ENCODE measurements around the gene KIF16B. TPM values are rescaled to one million over a fixed set of nuclear protein-coding genes. Genes with fewer than 3 reads are reported as not detected.

Gene KIF16B
- total RNA-seq, 1 donor from 2014 or later, result 9.1 TPM

DNA sequence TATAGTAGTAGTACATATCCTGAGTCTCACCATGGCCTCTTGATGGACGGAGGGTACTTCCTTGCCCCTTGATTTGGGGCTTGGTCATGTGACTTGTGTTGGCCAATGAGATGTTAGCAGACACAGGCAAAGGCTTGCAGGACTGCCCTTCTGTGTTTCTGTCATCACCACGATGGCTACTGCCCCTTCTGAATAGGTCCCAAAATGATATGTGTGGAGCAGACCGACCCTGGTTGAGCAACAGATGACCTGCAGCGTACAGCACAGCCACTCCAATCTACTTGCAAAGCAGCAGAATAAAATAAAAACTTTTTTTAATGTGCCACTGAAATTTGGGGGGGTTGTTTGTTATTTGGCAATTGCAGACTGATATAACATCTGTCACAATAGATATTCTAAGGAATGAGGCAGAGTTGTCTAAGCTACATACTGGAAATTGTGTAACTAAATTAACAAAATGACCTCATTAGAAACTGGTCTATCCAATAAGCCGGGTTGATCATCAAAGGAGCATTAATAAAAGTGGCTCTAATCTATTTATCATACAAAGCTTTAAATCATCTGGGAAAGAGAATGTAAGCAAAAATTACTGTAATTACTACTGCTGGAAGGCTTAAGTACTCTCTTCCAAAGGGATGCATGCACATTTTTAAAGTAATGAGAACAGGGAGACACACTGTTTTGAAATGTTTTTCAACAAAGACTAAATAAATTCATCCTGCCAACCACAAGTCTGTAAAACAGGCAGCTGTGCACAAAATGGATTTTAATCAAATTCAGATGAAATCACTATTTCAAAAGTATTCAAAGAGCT lies 209.5 kb downstream of the KIF16B start:
- ATAC-seq (ENCODE audit: low read depth) (no peak), DNase-seq (no peak)
- H3K27me3 Mint-ChIP-seq, result no peaks in the 10 kb centered on the region
- CTCF ChIA-PET, result no interaction called here
- no peaks in the 10 kb centered on the region for H3K9me3 Mint-ChIP-seq
- TF ChIP-seq, protein P1, sequence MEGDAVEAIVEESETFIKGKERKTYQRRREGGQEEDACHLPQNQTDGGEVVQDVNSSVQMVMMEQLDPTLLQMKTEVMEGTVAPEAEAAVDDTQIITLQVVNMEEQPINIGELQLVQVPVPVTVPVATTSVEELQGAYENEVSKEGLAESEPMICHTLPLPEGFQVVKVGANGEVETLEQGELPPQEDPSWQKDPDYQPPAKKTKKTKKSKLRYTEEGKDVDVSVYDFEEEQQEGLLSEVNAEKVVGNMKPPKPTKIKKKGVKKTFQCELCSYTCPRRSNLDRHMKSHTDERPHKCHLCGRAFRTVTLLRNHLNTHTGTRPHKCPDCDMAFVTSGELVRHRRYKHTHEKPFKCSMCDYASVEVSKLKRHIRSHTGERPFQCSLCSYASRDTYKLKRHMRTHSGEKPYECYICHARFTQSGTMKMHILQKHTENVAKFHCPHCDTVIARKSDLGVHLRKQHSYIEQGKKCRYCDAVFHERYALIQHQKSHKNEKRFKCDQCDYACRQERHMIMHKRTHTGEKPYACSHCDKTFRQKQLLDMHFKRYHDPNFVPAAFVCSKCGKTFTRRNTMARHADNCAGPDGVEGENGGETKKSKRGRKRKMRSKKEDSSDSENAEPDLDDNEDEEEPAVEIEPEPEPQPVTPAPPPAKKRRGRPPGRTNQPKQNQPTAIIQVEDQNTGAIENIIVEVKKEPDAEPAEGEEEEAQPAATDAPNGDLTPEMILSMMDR (IDR thresholded peaks at IDR 0.05), result no peak
- H3K4me3 Mint-ChIP-seq, result no peak overlapping the region
- no peak overlapping the region for H3K27ac Mint-ChIP-seq
- intact Hi-C loops (cut with micrococcal nuclease), result no loop called here
- H3K4me1 Mint-ChIP-seq, result no peaks in the 10 kb centered on the region
- H3K36me3 Mint-ChIP-seq (ENCODE audit: low read depth), result peaks cover 22% of the 10 kb centered on the region
- POLR2A ChIA-PET, result no interaction called here

DNA sequence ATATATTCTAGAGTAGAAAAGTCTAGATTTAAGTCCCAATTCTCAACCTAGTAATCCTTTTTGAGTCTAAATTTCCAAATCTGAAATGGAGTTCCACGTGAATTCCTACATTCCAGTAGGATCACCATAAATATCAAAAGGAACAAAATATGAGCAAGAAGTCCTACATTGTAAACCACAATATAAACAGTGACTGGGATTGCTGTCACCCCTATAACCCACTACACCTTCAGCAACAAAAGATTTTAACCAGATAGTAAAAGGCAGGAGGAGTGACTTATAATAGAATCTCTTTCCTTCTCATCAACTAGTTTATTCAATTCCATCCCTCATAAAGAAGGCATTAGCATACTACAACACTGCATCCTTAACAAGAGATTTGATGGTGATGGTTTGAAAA lies 210.6 kb downstream of the KIF16B start:
- Mint-ChIP-seq H3K27me3 (no peaks in the 10 kb centered on the region), H3K4me1 (no peaks in the 10 kb centered on the region), H3K9me3 (no peaks in the 10 kb centered on the region), H3K27ac (no peak overlapping the region), H3K4me3 (no peak overlapping the region), H3K36me3 (ENCODE audit: low read depth) (peaks cover 11% of the 10 kb centered on the region)
- DNase-seq (no peak), ATAC-seq (ENCODE audit: low read depth) (no peak)
- ChIA-PET POLR2A (no interaction called here), CTCF (no interaction called here)
- TF ChIP-seq, protein P1 (IDR thresholded peaks at IDR 0.05), result no peak
- intact Hi-C loops (cut with micrococcal nuclease), result no loop called here

DNA sequence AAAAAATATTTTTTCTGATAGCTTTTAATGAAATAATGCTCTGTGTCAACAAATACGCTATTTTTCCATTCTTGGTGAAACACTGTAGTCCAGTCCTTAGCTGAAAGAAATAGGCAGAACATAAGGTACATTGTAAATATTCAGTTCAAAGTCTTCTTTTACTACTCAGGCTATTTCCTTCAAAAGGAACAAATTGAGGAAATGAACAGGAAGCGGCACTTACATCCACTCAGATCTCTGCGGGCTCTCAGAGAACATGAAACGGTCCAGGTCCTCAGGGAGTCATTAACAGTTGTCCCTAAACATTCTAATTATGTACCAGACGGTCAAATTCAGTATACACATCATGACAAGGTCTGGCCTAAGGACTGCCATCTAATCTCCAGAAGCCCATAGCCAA lies 212.6 kb downstream of the KIF16B start:
- TF ChIP-seq, protein P1 (IDR thresholded peaks at IDR 0.05), result no peak
- ChIA-PET CTCF (no interaction called here), POLR2A (no interaction called here)
- no peak for ATAC-seq (ENCODE audit: low read depth)
- Mint-ChIP-seq H3K4me1 (no peaks in the 10 kb centered on the region), H3K27me3 (no peaks in the 10 kb centered on the region), H3K4me3 (no peak overlapping the region), H3K36me3 (ENCODE audit: low read depth) (peaks cover 6% of the 10 kb centered on the region), H3K27ac (no peak overlapping the region), H3K9me3 (no peaks in the 10 kb centered on the region)
- DNase-seq, result no peak
- intact Hi-C loops (cut with micrococcal nuclease), result no loop called here

DNA sequence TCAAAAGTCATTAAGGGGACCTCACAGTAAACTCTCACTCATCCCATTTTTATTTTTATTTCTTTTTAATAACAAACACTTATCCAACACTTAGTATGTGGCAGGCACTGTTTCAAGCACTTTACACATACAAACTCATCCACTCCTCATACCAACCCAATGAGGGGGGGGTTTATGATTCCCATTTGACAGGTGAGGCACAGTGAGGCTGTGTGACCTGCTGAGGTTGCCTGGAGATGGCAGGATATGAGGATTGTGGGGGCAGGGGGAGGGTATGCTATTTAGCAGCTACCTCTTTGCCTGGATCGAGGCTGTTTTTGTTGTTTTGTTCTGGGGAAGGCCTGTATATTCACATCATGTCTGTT lies 219.8 kb downstream of the KIF16B start:
- H3K4me1 Mint-ChIP-seq, result no peaks in the 10 kb centered on the region
- TF ChIP-seq, protein P1 (IDR thresholded peaks at IDR 0.05), result no peak
- H3K27me3 Mint-ChIP-seq, result no peaks in the 10 kb centered on the region
- intact Hi-C loops (cut with micrococcal nuclease), result no loop called here
- CTCF ChIA-PET, result no interaction called here
- POLR2A ChIA-PET, result no interaction called here
- no peak for DNase-seq
- H3K27ac Mint-ChIP-seq, result no peak overlapping the region
- no peaks in the 10 kb centered on the region for H3K9me3 Mint-ChIP-seq
- H3K36me3 Mint-ChIP-seq (ENCODE audit: low read depth), result peaks cover 8% of the 10 kb centered on the region
- no peak overlapping the region for H3K4me3 Mint-ChIP-seq
- ATAC-seq (ENCODE audit: low read depth), result no peak

DNA sequence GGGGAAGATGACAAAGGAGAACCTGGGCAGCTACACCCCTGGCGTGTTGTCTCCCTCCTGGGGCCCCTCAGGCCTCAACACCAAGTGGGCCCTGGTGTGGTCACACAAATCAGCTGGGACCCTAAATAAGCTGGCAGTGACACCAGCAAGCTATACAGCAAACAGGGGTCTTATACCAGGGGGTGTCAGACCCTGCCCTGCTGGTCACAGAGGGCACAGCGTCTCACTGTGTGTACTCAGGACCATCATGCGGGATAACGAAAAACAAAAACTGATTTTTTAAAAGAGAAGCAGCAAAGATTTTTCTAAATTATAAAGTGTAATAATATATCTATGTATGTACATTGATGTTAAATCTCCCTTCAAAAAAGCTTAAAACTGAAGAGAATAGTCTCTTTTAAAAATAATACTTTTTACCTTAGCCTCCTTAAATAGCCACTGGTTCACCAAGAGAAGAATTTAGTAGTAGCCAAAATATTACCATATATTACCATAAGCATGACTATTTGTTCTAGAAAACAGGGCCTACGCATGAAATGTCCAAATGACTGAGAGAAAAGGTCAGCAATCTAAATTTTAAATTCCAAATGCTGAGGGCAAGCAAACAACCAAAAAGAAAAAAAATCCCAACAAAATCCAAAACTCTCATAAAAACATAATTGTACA lies 220.4 kb downstream of the KIF16B start:
- Mint-ChIP-seq H3K9me3 (no peaks in the 10 kb centered on the region), H3K27me3 (no peaks in the 10 kb centered on the region), H3K4me1 (no peaks in the 10 kb centered on the region), H3K4me3 (no peak overlapping the region), H3K36me3 (ENCODE audit: low read depth) (peaks cover 10% of the 10 kb centered on the region), H3K27ac (no peak overlapping the region)
- ChIA-PET POLR2A (no interaction called here), CTCF (interaction anchor here (1.3 kb wide), 1 partner anchor 123 kb away, joined by 3 read pairs; no protein-coding TSS in a partner anchor)
- TF ChIP-seq, protein P1 (IDR thresholded peaks at IDR 0.05), result no peak
- intact Hi-C loops (cut with micrococcal nuclease), result loop anchor here (1.0 kb wide), 1 partner anchor 123 kb away; no protein-coding TSS in a partner anchor
- DNase-seq (no peak), ATAC-seq (ENCODE audit: low read depth) (no peak)

Measured in activated B cell treated with CpG ODN at 0.5 μM for 24 hours (primary cell).